Fibroblast of peridontal ligament (primary cell): ENCODE results near the gene CETN2.
"Not testable (repeated sequence)": the region's sequence is repeated elsewhere in the genome, so short reads cannot be mapped to it uniquely, and the experiment has no call there.

Experiments used
- DNase-seq: peaks from one replicate; pipeline ENCODE4 v3.0.0-alpha.2; 2010; ENCODE audit errors: extremely low read depth

The CETN2 gene

GRCh38 chrX:152830312-152831305 is at the start of gene CETN2, which contains the start of gene NSDHL:
Gene CETN2 (minus strand): TSS chrX:152830757. CDS start chrX:152830710, 47 bp downstream.
Gene NSDHL (plus strand): TSS chrX:152831063. CDS start chrX:152846325, 15,262 bp downstream.
- peak; percentile 92 for DNase-seq

GRCh38 chrX:152878976-152879755 is 48.6 kb upstream of the CETN2 start:
- DNase-seq, result peak; percentile 0

GRCh38 chrX:152876931-152877840 is 46.6 kb upstream of the CETN2 start:
- no peak for DNase-seq

DNA sequence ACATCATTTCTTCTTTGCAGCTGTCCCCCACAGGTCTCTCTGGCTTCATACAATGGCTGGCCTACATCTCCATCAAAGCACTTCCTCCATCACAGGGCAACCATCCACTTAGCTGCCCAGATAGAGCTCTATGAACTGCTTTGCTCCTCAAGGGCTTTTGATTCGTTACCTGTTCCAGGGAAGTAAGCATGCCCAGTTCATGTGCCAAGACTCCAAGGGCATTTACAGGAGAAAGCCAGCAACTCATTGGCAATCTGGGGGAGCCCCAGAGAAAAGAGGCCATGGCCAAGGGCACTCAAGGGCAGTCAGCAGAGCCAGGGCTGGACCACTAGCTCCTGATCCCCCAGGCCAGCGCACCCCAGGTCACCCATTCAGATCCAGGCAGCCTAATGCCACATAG is 42.8 kb upstream of the CETN2 start:
- DNase-seq, result no peak

GRCh38 chrX:152872522-152872921 is 42.0 kb upstream of the CETN2 start:
- DNase-seq, result no peak

GRCh38 chrX:152871260-152871659 is 40.7 kb upstream of the CETN2 start:
- no peak for DNase-seq

DNA sequence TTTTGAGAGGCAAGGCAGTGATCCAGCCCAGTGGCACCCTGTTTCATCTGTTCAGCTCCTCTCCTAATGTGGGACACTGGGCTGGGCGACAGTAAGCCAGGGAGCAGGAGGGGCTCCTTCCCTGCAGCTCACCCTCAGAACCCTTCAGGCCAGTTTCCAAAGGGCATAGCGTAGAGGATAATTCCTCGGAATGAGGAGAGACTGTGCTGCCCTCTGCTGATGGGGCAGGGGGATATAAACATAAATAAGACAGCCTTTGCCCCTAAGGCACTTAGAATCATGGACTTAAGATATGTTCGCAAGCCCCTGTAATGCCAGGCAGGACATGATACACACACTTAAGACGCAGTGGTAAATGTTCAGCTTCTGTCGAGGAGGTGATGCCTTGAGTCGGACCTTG is 39.4 kb upstream of the CETN2 start:
- DNase-seq, result no peak

- no peak for DNase-seq
Observed at GRCh38 chrX:152866386-152866785, 35.8 kb upstream of the CETN2 start.

DNA sequence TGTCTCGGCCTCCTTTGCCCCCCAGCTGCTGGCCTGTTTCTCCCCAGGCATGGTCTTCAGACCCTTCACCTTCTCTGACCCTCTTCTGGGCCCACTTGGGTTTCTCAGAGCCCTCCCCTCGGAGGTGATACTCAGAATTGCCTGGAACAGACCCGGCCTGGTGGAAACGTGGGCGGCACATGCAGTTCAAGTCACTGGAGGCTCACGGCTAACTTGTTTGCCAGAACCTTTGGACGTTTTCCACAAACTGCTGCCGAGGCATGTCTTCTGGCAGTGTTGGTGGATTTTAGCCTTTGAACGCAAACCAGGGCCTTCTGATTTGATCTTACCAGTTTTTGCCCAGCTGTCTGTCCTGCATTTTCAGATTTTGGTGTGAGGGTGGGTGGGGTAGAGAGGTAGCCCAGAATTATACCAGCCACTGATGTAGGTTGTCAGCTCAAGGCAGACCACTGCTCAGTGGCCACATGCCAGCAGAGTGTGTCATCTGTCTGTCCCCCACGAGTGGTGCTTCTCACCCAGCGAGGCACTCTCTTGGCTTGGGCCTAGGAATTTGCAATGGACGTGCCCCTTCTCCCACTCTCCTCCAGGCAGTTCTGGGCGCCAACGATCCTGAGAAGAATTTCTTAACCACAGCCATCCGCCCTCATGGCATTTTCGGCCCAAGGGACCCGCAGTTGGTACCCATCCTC is 34.8 kb upstream of the CETN2 start:
- no peak for DNase-seq

DNA sequence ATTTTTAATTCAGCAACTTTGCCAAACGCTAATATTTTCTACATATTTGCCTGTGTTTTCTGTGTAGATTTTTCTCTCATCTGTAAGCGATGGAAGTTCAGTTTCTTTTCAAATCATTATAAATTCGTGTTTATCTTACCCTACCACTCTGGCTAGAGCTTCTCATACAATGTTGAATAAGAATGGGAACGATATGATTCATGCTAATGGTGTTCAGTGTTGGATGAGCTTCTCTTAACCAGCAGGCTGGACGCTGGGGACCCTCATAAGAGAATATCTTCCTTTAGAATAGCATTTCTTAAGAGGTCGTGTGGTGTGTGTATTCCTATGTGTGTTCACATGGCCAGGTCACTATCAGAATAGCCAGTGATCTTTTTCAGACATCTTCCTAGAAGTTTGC is 31.3 kb upstream of the CETN2 start:
- no peak for DNase-seq

GRCh38 chrX:152861116-152861515 is 30.6 kb upstream of the CETN2 start:
- DNase-seq, result peak; percentile 0

GRCh38 chrX:152853986-152854385 is 23.4 kb upstream of the CETN2 start:
- DNase-seq, result no peak

GRCh38 chrX:152850465-152850864 is 19.9 kb upstream of the CETN2 start:
- no peak for DNase-seq

- no peak for DNase-seq
Observed at GRCh38 chrX:152847281-152847680, 16.7 kb upstream of the CETN2 start.

- no peak for DNase-seq
Observed at GRCh38 chrX:152845618-152846240, 15.2 kb upstream of the CETN2 start.

DNA sequence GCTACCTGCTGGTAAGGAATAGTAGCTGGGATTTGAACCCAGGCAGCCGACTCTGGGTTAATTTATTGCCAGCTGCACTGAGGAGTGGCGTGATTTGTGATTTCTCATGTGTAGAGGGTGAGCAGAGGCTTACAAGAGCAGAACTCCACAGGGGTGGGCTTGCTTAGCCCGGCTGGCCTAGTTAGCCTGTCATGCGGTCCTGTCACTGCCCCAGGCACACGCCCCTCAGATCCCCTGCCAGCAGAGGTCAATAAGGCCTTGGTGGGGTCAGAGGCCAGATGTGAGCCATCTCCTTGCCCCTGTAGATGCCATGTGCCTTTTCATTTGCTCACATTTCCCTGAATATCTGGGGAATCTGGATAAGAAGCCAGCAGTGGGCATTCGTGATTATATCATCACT is 13.7 kb upstream of the CETN2 start:
- DNase-seq, result no peak

- no peak for DNase-seq
Observed at GRCh38 chrX:152843852-152844251, 13.3 kb upstream of the CETN2 start.

- DNase-seq, result no peak
Observed at GRCh38 chrX:152842772-152843338, 12.3 kb upstream of the CETN2 start.

DNA sequence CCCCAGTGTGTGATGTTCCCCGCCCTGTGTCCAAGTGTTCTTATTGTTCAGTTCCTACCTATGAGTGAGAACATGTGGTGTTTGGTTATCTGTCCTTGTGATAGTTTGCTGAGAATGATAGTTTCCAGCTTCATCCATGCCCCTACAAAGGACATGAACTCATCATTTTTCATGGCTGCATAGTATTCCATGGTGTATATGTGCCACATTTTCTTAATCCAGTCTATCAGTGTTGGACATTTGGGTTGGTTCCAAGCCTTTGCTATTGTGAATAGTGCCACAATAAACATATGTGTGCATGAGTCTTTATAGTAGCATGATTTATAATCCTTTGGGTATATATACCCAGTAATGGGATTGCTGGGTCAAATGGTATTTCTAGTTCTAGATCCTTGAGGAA is 4.9 kb upstream of the CETN2 start:
- not testable (repeated sequence) for DNase-seq

DNA sequence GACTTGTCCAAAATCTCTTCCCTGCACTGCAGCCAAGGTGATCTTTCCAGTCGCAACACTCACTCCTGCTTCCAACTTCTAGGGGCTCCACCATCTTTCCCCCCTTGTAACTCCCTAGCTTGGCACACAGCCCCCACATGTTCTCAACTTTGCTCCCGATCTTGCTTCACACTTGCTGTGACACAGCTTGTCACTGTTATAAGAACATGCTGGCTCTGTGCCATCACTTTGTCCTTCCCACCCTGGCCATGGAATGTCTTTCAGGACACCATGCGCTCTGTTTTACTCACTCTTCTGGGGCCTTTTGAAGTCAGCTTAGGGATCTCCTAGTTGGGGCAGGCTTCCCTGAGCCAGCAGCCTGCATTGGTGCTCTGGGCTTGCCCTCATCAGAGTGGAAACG is 2.8 kb upstream of the CETN2 start:
- no peak for DNase-seq
